ENCODE data around the gene PRKG2.

Gene PRKG2

GRCh38 chr4:81093720-81094401 is 121.2 kb downstream of the PRKG2 start:
- DNase-seq, result no peak

- no peak for DNase-seq
Observed at GRCh38 chr4:81085979-81086378, 129.0 kb downstream of the PRKG2 start.

GRCh38 chr4:81085291-81085690 is 129.7 kb downstream of the PRKG2 start:
- no peak for DNase-seq

GRCh38 chr4:81084634-81085033 is 130.4 kb downstream of the PRKG2 start:
- no peak for DNase-seq

- DNase-seq, result no peak
Observed at GRCh38 chr4:81084029-81084428, 131.0 kb downstream of the PRKG2 start.

- no peak for DNase-seq
Observed at GRCh38 chr4:81081156-81081555, 133.9 kb downstream of the PRKG2 start.

GRCh38 chr4:81071013-81071412 is 144.0 kb downstream of the PRKG2 start:
- no peak for DNase-seq

GRCh38 chr4:81069706-81070331 is 145.2 kb downstream of the PRKG2 start:
- peak in 10 of 14 donors; percentile 5 to 54 (median 24) for DNase-seq

GRCh38 chr4:81065446-81065845 is 149.6 kb downstream of the PRKG2 start:
- no peak for DNase-seq

- DNase-seq, result no peak
Observed at GRCh38 chr4:81062001-81062400, 153.0 kb downstream of the PRKG2 start.

GRCh38 chr4:81061344-81061730 is 153.7 kb downstream of the PRKG2 start:
- DNase-seq, result no peak

- no peak for DNase-seq
Observed at GRCh38 chr4:81060587-81061343, 154.3 kb downstream of the PRKG2 start.

- DNase-seq, result no peak
Observed at GRCh38 chr4:81058621-81059020, 156.4 kb downstream of the PRKG2 start.

GRCh38 chr4:81052119-81053068 is 162.6 kb downstream of the PRKG2 start:
- DNase-seq, result peak in 3 of 14 donors; percentile 5 to 33 (median 9)

GRCh38 chr4:81049907-81050306 is 165.1 kb downstream of the PRKG2 start:
- no peak for DNase-seq

- DNase-seq, result no peak
Observed at GRCh38 chr4:81049330-81049729, 165.7 kb downstream of the PRKG2 start.

- DNase-seq, result no peak
Observed at GRCh38 chr4:81042578-81043365, 172.2 kb downstream of the PRKG2 start.

GRCh38 chr4:81040012-81040659 is 174.9 kb downstream of the PRKG2 start:
- DNase-seq, result no peak

GRCh38 chr4:81039351-81039972 is 175.6 kb downstream of the PRKG2 start:
- DNase-seq, result no peak

GRCh38 chr4:81038636-81039350 is 176.2 kb downstream of the PRKG2 start:
- DNase-seq, result no peak
